T-helper 1 cell treated with Interleukin-12 subunit alpha and Interleukin-12 subunit beta and Interleukin-4 antibody, amounts not matched to agents 30 μg/mL and 1 μg/mL, for 36 hours (primary cell): ENCODE measurements around the gene RAB5B.

Source experiments
- H3K27ac Mint-ChIP-seq: one replicate; pipeline ENCODE4 v1.8.0; 2021; ENCODE audit warnings: mild to moderate bottlenecking, mixed read lengths
- H3K27me3 Mint-ChIP-seq: one replicate; pipeline ENCODE4 v1.8.0; 2021; ENCODE audit warnings: low read depth, mixed read lengths
- H3K36me3 Mint-ChIP-seq: one replicate; pipeline ENCODE4 v1.8.0; 2021; ENCODE audit warnings: low read depth, mixed read lengths
- H3K4me1 Mint-ChIP-seq: one replicate; pipeline ENCODE4 v1.8.0; 2021; ENCODE audit warnings: low read depth, mixed read lengths
- H3K4me3 Mint-ChIP-seq: one replicate; pipeline ENCODE4 v1.8.0; 2021; ENCODE audit warnings: mild to moderate bottlenecking, moderate library complexity, mixed read lengths
- H3K9me3 Mint-ChIP-seq: one replicate; pipeline ENCODE4 v1.8.0; 2021; ENCODE audit warnings: mixed read lengths

Gene RAB5B

DNA sequence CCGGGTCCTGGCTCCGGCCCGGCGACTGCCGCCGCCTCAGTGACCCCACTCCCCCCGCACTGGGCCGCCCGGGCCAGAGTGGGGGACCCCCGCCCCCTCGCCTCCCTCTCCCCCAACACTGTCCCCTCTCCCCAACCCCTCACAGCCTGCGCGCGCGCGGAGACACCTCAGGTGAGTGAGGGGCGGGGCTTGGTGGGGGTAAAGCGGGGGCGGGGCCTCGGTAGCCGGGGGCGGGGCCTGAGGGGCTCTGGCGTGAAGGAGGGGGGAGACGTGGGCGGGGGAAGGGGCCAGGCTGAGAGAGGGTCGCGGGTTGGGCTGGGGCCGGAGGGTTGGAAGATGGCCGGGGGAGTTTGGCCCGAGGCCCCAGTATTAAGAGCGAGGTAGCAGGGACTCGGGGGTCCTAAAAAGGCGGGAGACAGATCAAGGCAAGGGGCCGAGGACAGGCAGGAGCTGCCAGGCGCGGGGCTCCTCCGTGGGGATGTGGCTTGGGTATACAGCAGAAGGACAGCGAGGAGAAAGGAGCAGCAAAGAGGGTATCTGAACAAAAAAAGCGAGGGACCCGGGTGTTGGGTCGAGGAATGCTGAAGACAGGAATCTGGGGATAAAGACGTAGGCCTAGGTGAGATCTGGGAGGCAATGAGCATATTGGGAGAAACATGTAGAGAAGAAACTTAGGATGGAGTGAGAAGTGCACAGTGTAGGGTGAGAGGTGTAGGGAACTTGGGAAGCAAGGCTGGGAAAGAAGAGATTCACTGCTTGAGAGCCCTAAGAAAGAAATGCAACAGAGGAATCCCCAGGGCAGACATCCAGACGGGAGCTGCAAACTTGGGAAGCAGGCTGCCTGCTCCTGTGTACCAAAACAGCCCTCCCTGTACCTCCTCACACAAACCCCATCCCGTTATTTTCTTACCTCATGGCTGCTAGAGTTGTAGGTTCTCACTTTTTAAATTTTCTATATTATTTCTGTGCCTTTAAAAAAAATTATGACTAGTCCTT lies 34.0 kb downstream of the RAB5B start:
- H3K4me1 Mint-ChIP-seq, result peaks cover 20% of the 10 kb centered on the region
- H3K36me3 Mint-ChIP-seq, result peaks cover 8% of the 10 kb centered on the region
- no peaks in the 10 kb centered on the region for H3K9me3 Mint-ChIP-seq
- peaks cover 3% of the 10 kb centered on the region for H3K27me3 Mint-ChIP-seq
- peak overlapping the region; percentile 95 for H3K4me3 Mint-ChIP-seq
- peak overlapping the region; percentile 90 for H3K27ac Mint-ChIP-seq

GRCh38 chr12:56010111-56010570 lies 36.3 kb downstream of the RAB5B start:
- no peak overlapping the region for H3K4me3 Mint-ChIP-seq
- peaks cover 21% of the 10 kb centered on the region for H3K4me1 Mint-ChIP-seq
- H3K9me3 Mint-ChIP-seq, result no peaks in the 10 kb centered on the region
- H3K36me3 Mint-ChIP-seq, result peaks cover 8% of the 10 kb centered on the region
- peaks cover 3% of the 10 kb centered on the region for H3K27me3 Mint-ChIP-seq
- no peak overlapping the region for H3K27ac Mint-ChIP-seq

DNA sequence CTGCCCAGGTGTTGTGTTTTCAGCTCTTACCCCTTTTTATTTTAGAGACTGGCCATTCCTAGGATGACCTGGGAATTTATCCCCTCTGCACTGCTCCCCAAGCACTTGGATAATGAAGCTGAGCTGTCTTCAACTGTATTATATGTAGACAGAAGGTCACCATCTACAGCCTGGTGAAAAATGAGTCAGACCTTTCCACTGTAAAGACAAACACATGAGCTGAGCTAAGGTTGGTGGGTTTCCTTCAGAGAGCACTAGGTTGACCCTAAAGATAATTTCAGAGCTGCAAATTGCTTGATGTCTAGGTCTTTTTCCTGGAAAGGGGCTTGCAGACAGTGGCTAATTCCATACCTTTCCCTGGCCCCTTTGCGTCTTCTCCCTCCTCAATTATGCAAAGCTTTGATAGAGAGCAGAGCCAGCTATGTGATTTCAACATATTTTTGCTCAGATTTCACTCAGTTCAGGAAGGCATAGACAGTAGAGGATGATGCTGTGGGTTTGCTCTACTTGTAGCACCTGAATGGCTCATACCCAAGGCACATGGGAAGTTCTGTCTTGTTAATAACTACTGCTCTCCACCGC lies 37.7 kb downstream of the RAB5B start:
- peaks cover 3% of the 10 kb centered on the region for H3K27me3 Mint-ChIP-seq
- H3K4me1 Mint-ChIP-seq, result peaks cover 19% of the 10 kb centered on the region
- peaks cover 9% of the 10 kb centered on the region for H3K36me3 Mint-ChIP-seq
- H3K9me3 Mint-ChIP-seq, result no peaks in the 10 kb centered on the region
- no peak overlapping the region for H3K4me3 Mint-ChIP-seq
- no peak overlapping the region for H3K27ac Mint-ChIP-seq

- no peak overlapping the region for H3K27ac Mint-ChIP-seq
- H3K27me3 Mint-ChIP-seq, result peaks cover 3% of the 10 kb centered on the region
- H3K4me1 Mint-ChIP-seq, result peaks cover 10% of the 10 kb centered on the region
- no peaks in the 10 kb centered on the region for H3K9me3 Mint-ChIP-seq
- H3K36me3 Mint-ChIP-seq, result peaks cover 12% of the 10 kb centered on the region
- H3K4me3 Mint-ChIP-seq, result no peak overlapping the region
Measured at GRCh38 chr12:56013482-56013881, 39.6 kb downstream of the RAB5B start.

GRCh38 chr12:56014205-56014604 lies 40.3 kb downstream of the RAB5B start:
- peaks cover 8% of the 10 kb centered on the region for H3K4me1 Mint-ChIP-seq
- no peak overlapping the region for H3K4me3 Mint-ChIP-seq
- H3K9me3 Mint-ChIP-seq, result no peaks in the 10 kb centered on the region
- peaks cover 12% of the 10 kb centered on the region for H3K36me3 Mint-ChIP-seq
- H3K27ac Mint-ChIP-seq, result no peak overlapping the region
- H3K27me3 Mint-ChIP-seq, result no peaks in the 10 kb centered on the region

- Mint-ChIP-seq H3K27ac (no peak overlapping the region), H3K36me3 (peaks cover 13% of the 10 kb centered on the region), H3K4me1 (peaks cover 22% of the 10 kb centered on the region), H3K4me3 (no peak overlapping the region), H3K9me3 (no peaks in the 10 kb centered on the region), H3K27me3 (no peaks in the 10 kb centered on the region)
Measured at GRCh38 chr12:56017181-56017580, 43.3 kb downstream of the RAB5B start.

GRCh38 chr12:56018356-56018755 lies 44.5 kb downstream of the RAB5B start:
- peaks cover 13% of the 10 kb centered on the region for H3K36me3 Mint-ChIP-seq
- H3K4me1 Mint-ChIP-seq, result peaks cover 31% of the 10 kb centered on the region
- H3K4me3 Mint-ChIP-seq, result no peak overlapping the region
- H3K27me3 Mint-ChIP-seq, result no peaks in the 10 kb centered on the region
- no peaks in the 10 kb centered on the region for H3K9me3 Mint-ChIP-seq
- no peak overlapping the region for H3K27ac Mint-ChIP-seq

DNA sequence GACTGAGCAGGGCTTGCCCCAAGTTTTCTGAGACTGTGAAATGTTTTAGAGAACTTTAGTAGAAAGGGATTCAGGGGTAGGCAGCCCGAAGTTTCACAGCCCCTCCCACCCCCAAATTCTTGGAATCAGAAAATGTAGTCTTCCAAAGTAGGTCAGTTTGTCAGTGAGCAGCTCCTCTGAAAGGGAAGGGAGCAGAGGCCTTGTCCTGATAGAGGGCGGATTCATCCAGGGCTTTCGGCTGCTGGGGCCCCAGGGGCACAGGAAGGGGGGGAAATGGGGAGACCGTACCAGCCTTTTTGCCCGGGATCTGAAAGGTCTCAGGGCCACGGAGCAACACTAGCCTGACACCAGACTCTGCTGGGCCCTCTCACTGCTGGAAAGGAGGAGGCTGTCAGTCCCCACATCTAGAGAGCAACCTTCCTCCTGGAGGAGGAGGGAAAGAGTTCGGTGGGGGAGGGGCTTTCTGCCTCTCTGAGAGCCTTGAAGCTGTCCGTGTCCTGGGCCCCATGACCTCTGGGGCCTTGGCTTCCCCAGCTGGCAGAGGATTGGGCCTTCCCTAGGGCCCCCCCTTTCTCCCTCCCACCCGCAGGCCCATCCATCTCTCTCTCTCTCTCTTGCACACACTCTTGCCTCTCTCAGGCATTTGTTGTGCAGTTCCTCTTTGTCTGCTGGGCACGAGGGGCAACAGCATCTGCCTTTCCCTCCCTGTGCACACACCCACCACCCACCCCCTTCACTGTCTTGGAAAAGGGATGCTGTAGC lies 46.7 kb downstream of the RAB5B start, which contains the start of gene IKZF4:
IKZF4 (plus strand) TSS at position 621 of the 762 bp plus-strand sequence. CDS start 451 bp downstream, outside the sequence.
- Mint-ChIP-seq H3K36me3 (peaks cover 19% of the 10 kb centered on the region), H3K4me1 (peaks cover 40% of the 10 kb centered on the region), H3K9me3 (no peaks in the 10 kb centered on the region), H3K4me3 (peak within 1 kb of the TSS; percentile 99), H3K27ac (peak within 1 kb of the TSS; percentile 97), H3K27me3 (no peaks in the 10 kb centered on the region)

DNA sequence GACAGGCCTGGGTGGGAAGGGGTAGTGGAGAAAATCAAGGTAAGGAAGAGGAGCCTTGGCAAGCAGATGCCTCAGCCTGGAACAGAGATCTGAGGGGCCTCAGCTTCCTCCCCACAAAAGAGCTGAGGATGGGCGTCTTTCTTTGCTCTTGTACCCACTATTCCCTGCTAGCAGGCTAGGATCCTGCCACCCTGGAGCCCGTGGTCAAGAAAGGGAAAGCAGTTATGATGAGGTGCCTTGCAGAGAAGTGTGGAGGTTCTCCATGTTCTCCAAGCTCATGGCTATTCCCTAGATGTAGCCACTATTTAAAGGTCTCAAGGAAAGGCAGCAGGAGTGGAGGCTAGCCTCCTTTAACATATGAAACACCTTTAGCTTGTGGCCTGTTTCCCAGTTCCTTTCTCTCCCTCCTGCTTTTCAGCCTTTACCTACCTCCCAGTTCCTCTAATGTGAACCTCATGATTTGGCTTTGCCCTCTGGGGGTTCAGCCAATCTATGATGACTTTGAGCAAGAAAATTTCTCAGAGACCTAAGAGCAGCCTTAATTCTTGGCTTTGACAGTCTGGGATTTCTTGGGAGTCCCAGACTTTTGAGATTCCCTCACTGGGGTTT lies 48.1 kb downstream of the RAB5B start:
- Mint-ChIP-seq H3K36me3 (peaks cover 24% of the 10 kb centered on the region), H3K4me3 (peak overlapping the region; percentile 99), H3K27ac (peak overlapping the region; percentile 97)

GRCh38 chr12:56028511-56029165 lies 54.8 kb downstream of the RAB5B start:
- Mint-ChIP-seq H3K36me3 (peaks cover 63% of the 10 kb centered on the region), H3K27ac (peak overlapping the region; percentile 77), H3K4me1 (peaks cover 48% of the 10 kb centered on the region), H3K27me3 (no peaks in the 10 kb centered on the region), H3K9me3 (no peaks in the 10 kb centered on the region), H3K4me3 (peak overlapping the region; percentile 43)

More for the DNA sequence above, 48.1 kb downstream of the RAB5B start:
- Mint-ChIP-seq H3K27me3 (no peaks in the 10 kb centered on the region), H3K4me1 (peaks cover 38% of the 10 kb centered on the region), H3K9me3 (no peaks in the 10 kb centered on the region)

GRCh38 chr12:56029166-56029519 lies 55.3 kb downstream of the RAB5B start:
- peak overlapping the region; percentile 77 for H3K27ac Mint-ChIP-seq
- H3K4me1 Mint-ChIP-seq, result peaks cover 43% of the 10 kb centered on the region
- H3K36me3 Mint-ChIP-seq, result peaks cover 61% of the 10 kb centered on the region
- no peaks in the 10 kb centered on the region for H3K27me3 Mint-ChIP-seq
- H3K9me3 Mint-ChIP-seq, result no peaks in the 10 kb centered on the region
- no peak overlapping the region for H3K4me3 Mint-ChIP-seq

GRCh38 chr12:56029666-56030293 lies 55.9 kb downstream of the RAB5B start:
- Mint-ChIP-seq H3K9me3 (no peaks in the 10 kb centered on the region), H3K36me3 (peaks cover 68% of the 10 kb centered on the region), H3K4me3 (no peak overlapping the region), H3K4me1 (peaks cover 49% of the 10 kb centered on the region), H3K27ac (peak overlapping the region; percentile 21), H3K27me3 (no peaks in the 10 kb centered on the region)

DNA sequence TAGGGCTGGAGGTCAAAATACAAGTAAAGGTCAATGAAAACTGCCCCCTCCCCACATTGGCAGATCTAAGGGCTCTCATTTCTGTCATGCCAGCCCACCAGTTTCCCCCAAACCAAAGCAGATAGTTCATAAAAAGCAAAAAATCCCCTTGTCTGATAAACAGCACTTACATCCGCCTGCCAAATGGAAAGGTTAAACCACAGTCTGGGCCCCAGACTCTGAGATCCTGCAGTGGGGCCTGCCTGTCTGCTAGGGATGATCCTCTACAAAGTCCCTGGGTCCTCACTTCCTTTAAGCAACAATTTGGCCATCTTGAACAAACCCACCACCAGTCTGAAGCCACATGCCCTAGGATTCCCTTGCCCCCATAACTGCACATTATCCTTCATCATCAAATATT lies 58.1 kb downstream of the RAB5B start:
- Mint-ChIP-seq H3K36me3 (peaks cover 74% of the 10 kb centered on the region), H3K27ac (peak overlapping the region; percentile 69), H3K9me3 (no peaks in the 10 kb centered on the region), H3K4me1 (peaks cover 53% of the 10 kb centered on the region), H3K4me3 (peak overlapping the region; percentile 8), H3K27me3 (no peaks in the 10 kb centered on the region)
